B cell (primary cell): ENCODE measurements around the gene ATRIP. TPM values are rescaled to one million over a fixed set of nuclear protein-coding genes. Genes with fewer than 3 reads are reported as not detected.

Source experiments
- ATAC-seq: fragments of 200-7000 bp; cut with Tn5 transposase; one replicate; pipeline ENCODE4 v1.10.0; 2021; ENCODE audit warnings: low read depth, mild to moderate bottlenecking, moderate number of reproducible peaks, moderate library complexity
- CTCF ChIA-PET: fragments of 350-600 bp; sonication (Branson Sonifier 250); formaldehyde crosslinking; loops from one replicate; lab custom pipeline; 2021; ENCODE audit warnings: antibody characterized with exemption, inconsistent platforms; lab: Charles Lee
- POLR2A ChIA-PET: fragments of 350-600 bp; sonication (Branson Sonifier 250); formaldehyde crosslinking; loops from one replicate; lab custom pipeline; 2021; ENCODE audit warnings: antibody characterized with exemption; lab: Charles Lee
- DNase-seq: peaks from one replicate; pipeline ENCODE4 v3.0.0; 2013
- H2AFZ ChIP-seq: 2 replicates; pipeline ENCODE4 v1.6.1; 2012; ENCODE audit warnings: mild to moderate bottlenecking, low read depth, low read length; ENCODE audit not compliant: insufficient read depth, poor library complexity, severe bottlenecking
- H3K27ac ChIP-seq, 2 donors: 1 replicate in 1 of 2; 2 replicates in 1 of 2; pipeline ENCODE4 v1.5.1; 2012 to 2013; ENCODE audit warnings: low read length in 2 of 2, mild to moderate bottlenecking in 2 of 2, moderate library complexity in 1 of 2
- H3K27me3 ChIP-seq, 4 experiments: fragments of 200-600 bp in 1 of 4; sonication (generic) in 1 of 4; replicated peaks in 1 of 4; 1 replicate in 2 of 4; 2 replicates in 2 of 4; pipeline versions ENCODE4 v1.6.1 to v1.7.0; 2013 to 2016; ENCODE audit warnings: low read length in 3 of 4, mild to moderate bottlenecking in 2 of 4, mixed read lengths in 1 of 4, moderate library complexity in 1 of 4; ENCODE audit not compliant: insufficient read depth in 4 of 4, control insufficient read depth in 3 of 4; ENCODE audit errors: control extremely low read depth in 1 of 4
- H3K36me3 ChIP-seq, 2 experiments: replicated peaks in 1 of 2; 1 replicate in 1 of 2; 2 replicates in 1 of 2; pipeline versions ENCODE4 v1.6.1 to v1.7.1; 2013; ENCODE audit warnings: low read length in 1 of 2; ENCODE audit not compliant: insufficient read depth in 2 of 2, control insufficient read depth in 1 of 2; ENCODE audit errors: control extremely low read depth in 1 of 2, extremely low read depth in 1 of 2
- H3K4me1 ChIP-seq, 2 donors: fragments of 200-600 bp in 1 of 2; sonication (generic) in 1 of 2; 1 replicate in 1 of 2; 2 replicates in 1 of 2; pipeline versions ENCODE4 v1.5.1 to v1.6.1; 2013 to 2017; ENCODE audit warnings: low read length in 2 of 2; ENCODE audit not compliant: control insufficient read depth in 2 of 2, insufficient read depth in 2 of 2
- H3K4me2 ChIP-seq: replicated peaks from 2 replicates; pipeline ENCODE3; 2012; ENCODE audit warnings: mild to moderate bottlenecking, low read depth, low read length; ENCODE audit not compliant: poor library complexity, severe bottlenecking
- H3K4me3 ChIP-seq, 5 experiments: fragments of 200-600 bp in 1 of 5; sonication (generic) in 1 of 5; 1 replicate in 3 of 5; 2 replicates in 2 of 5; pipeline versions ENCODE4 v1.5.1 to v1.7.0; 2011 to 2016; ENCODE audit warnings: low read length in 4 of 5, mild to moderate bottlenecking in 4 of 5, low read depth in 2 of 5, control low read depth in 1 of 5, moderate library complexity in 1 of 5; ENCODE audit not compliant: insufficient read depth in 1 of 5; ENCODE audit errors: control extremely low read depth in 1 of 5, extremely low read depth in 1 of 5
- H3K79me2 ChIP-seq: fragments of 200-600 bp; sonication (generic); one replicate; pipeline ENCODE4 v1.6.0; 2016; ENCODE audit warnings: low read length; ENCODE audit not compliant: control insufficient read depth, insufficient read depth
- H3K9ac ChIP-seq: fragments of 200-600 bp; sonication (generic); 2 replicates; pipeline ENCODE4 v1.6.1; 2017; ENCODE audit warnings: mild to moderate bottlenecking, low read length, moderate library complexity
- H3K9me3 ChIP-seq, 3 donors: one replicate each; pipeline versions ENCODE4 v1.6.1 to v1.7.1; 2013; ENCODE audit warnings: low read length in 2 of 3; ENCODE audit not compliant: control insufficient read depth in 2 of 3, insufficient read depth in 1 of 3; ENCODE audit errors: control extremely low read depth in 1 of 3
- H4K20me1 ChIP-seq: 2 replicates; pipeline ENCODE4 v1.6.0; 2012; ENCODE audit warnings: mild to moderate bottlenecking, low read length; ENCODE audit not compliant: insufficient read depth, control insufficient read depth, poor library complexity, severe bottlenecking
- H3K27ac Mint-ChIP-seq: one replicate; pipeline ENCODE4 v1.8.0; 2021; ENCODE audit warnings: mixed read lengths
- H3K27me3 Mint-ChIP-seq: one replicate; pipeline ENCODE4 v1.8.0; 2021; ENCODE audit warnings: mixed read lengths
- H3K4me1 Mint-ChIP-seq: one replicate; pipeline ENCODE4 v1.8.0; 2021; ENCODE audit warnings: mixed read lengths
- H3K4me3 Mint-ChIP-seq: one replicate; pipeline ENCODE4 v1.8.0; 2021; ENCODE audit warnings: mixed read lengths
- H3K9me3 Mint-ChIP-seq: one replicate; pipeline ENCODE4 v1.8.0; 2022; ENCODE audit warnings: mixed read lengths; ENCODE audit not compliant: insufficient read depth
- CTCF ChIP-seq: fragments of 200-600 bp; IDR thresholded peaks from one replicate; pipeline ENCODE4 v1.8.0; 2022; ENCODE audit warnings: antibody characterized with exemption, mild to moderate bottlenecking
- EZH2 ChIP-seq: IDR thresholded peaks from 2 replicates; pipeline ENCODE4 v1.6.1; 2012; ENCODE audit warnings: borderline replicate concordance, low read depth, mild to moderate bottlenecking, moderate library complexity, low read length; ENCODE audit not compliant: insufficient read depth, poor library complexity, severe bottlenecking
- WGBS: methylation state at CpG from one replicate; pipeline ENCODE4 v1.1.5; 2013; ENCODE audit warnings: missing lambda C conversion rate; ENCODE audit not compliant: insufficient coverage; 5-methylcytosine and 5-hydroxymethylcytosine counted together
- intact Hi-C: fragments of 100-400 bp; cut with micrococcal nuclease; formaldehyde crosslinking; loops from one replicate; pipeline ENCODE4 v1.10.0; 2022
- polyA plus RNA-seq: library from polyadenylated mRNA; depleted of rRNA; stranded (reverse); fragments of >200 nt; gene quantifications from 2 replicates; pipeline ENCODE4 v1.2.3, GENCODE V29; 2012
- total RNA-seq, 2 donors: library from RNA; stranded (reverse); fragments of 120-200 nt in 1 of 2; gene quantifications; 1 replicate in 1 of 2; 2 replicates in 1 of 2; pipeline versions ENCODE4 v1.2.3 to v1.2.4, GENCODE V29; 2013 to 2022

Gene ATRIP
- total and polyA plus RNA-seq, 2 donors (not counting 1 experiment from before 2014, with no cell fraction given) = 10.5 to 11.6 TPM

- Mint-ChIP-seq H3K27ac (no peak overlapping the region), H3K4me3 (no peak overlapping the region), H3K9me3 (no peaks in the 10 kb centered on the region), H3K27me3 (no peaks in the 10 kb centered on the region), H3K4me1 (no peaks in the 10 kb centered on the region)
- H3K36me3 ChIP-seq = no peaks in the 10 kb centered on the region
- POLR2A ChIA-PET = no interaction called here
- H3K4me3 ChIP-seq = no peak overlapping the region
- ATAC-seq = no peak
- no peaks in the 10 kb centered on the region for H3K79me2 ChIP-seq
- H3K9me3 ChIP-seq = no peaks in the 10 kb centered on the region
- no peaks in the 10 kb centered on the region for H3K27me3 ChIP-seq
- DNase-seq = no peak
- H3K4me1 ChIP-seq = no peaks in the 10 kb centered on the region
- WGBS = 93% methylated on average over 4 of the region's 4 CpGs
- no peak overlapping the region for H2AFZ ChIP-seq
- intact Hi-C loops = no loop called here
- H3K27ac ChIP-seq = no peak overlapping the region
- H3K4me2 ChIP-seq = no peak overlapping the region
- CTCF ChIA-PET = interaction anchor here (1.2 kb wide), 1 partner anchor 16 kb away, joined by 3 read pairs; no protein-coding TSS in a partner anchor
- no peaks in the 10 kb centered on the region for H4K20me1 ChIP-seq
- no peak overlapping the region for H3K9ac ChIP-seq
- TF ChIP-seq CTCF (no peak), EZH2 (no peak)
These were observed 30.0 kb upstream of the ATRIP start for GRCh38 chr3:48416546-48416945.

- no peaks in the 10 kb centered on the region for H3K9me3 Mint-ChIP-seq
- H3K27me3 ChIP-seq = no peaks in the 10 kb centered on the region
- H3K4me2 ChIP-seq = no peak overlapping the region
- intact Hi-C loops = no loop called here
- no peaks in the 10 kb centered on the region for H3K9me3 ChIP-seq
- H3K27me3 Mint-ChIP-seq = no peaks in the 10 kb centered on the region
- no peaks in the 10 kb centered on the region for H3K4me1 ChIP-seq
- H3K4me3 Mint-ChIP-seq = no peak overlapping the region
- no peaks in the 10 kb centered on the region for H3K36me3 ChIP-seq
- no peak for ATAC-seq
- 95% methylated on average over 14 of the region's 14 CpGs for WGBS
- no peak overlapping the region for H3K27ac ChIP-seq
- H4K20me1 ChIP-seq = no peaks in the 10 kb centered on the region
- TF ChIP-seq EZH2 (no peak), CTCF (no peak)
- H3K27ac Mint-ChIP-seq = no peak overlapping the region
- H2AFZ ChIP-seq = no peak overlapping the region
- no peak overlapping the region for H3K4me3 ChIP-seq
- no peaks in the 10 kb centered on the region for H3K4me1 Mint-ChIP-seq
- POLR2A ChIA-PET = no interaction called here
- no peak for DNase-seq
- H3K9ac ChIP-seq = no peak overlapping the region
- no peaks in the 10 kb centered on the region for H3K79me2 ChIP-seq
- CTCF ChIA-PET = no interaction called here
These were observed 28.9 kb upstream of the ATRIP start for GRCh38 chr3:48417529-48418108.
